ENCODE results near the gene ELANE.
A peak's percentile ranks its signal among the peaks of the same experiment; 100 is the strongest.
"Not testable (repeated sequence)": the region's sequence is repeated elsewhere in the genome, so short reads cannot be mapped to it uniquely, and the experiment has no call there.

ELANE gene

DNA sequence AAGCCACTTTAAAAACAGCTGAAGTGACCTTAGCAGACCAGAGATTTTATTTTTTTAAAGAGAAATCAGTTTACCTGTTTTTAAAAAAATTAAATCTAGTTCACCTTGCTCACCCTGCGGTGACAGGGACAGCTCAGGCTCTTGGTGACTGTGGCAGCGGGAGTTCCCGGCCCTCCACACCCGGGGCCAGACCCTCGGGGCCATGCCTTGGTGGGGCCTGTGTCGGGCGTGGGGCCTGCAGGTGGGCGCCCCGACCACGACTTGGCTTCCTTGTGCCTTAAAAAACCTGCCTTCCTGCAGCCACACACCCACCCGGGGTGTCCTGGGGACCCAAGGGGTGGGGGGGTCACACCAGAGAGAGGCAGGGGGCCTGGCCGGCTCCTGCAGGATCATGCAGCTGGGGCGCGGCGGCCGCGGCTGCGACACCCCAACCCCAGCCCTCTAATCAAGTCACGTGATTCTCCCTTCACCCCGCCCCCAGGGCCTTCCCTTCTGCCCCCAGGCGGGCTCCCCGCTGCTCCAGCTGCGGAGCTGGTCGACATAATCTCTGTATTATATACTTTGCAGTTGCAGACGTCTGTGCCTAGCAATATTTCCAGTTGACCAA is 41.1 kb upstream of the ELANE start:
- H3K4me3 Mint-ChIP-seq = no peak overlapping the region
- no peaks in the 10 kb centered on the region for H3K27me3 Mint-ChIP-seq
- H3K9me3 Mint-ChIP-seq = peaks cover 4% of the 10 kb centered on the region in 2 donors
- H3K36me3 Mint-ChIP-seq = peaks cover 53 to 61% of the 10 kb centered on the region in 2 donors
- no peak overlapping the region for H3K27ac Mint-ChIP-seq
- peaks cover 12 to 13% of the 10 kb centered on the region in 2 donors for H3K4me1 Mint-ChIP-seq
- no peak for ATAC-seq (replicated peaks)
- no peak for DNase-seq

DNA sequence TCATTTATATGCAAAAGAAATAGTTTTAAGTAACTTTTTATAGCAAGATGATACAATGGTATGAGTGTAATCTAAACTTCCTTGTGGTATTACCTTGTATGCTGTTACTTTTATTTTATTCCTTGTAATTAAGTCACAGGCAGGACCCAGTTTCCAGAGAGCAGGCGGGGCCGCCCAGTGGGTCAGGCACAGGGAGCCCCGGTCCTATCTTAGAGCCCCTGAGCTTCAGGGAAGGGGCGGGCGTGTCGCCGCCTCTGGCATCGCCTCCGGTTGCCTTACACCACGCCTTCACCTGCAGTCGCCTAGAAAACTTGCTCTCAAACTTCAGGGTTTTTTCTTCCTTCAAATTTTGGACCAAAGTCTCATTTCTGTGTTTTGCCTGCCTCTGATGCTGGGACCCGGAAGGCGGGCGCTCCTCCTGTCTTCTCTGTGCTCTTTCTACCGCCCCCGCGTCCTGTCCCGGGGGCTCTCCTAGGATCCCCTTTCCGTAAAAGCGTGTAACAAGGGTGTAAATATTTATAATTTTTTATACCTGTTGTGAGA is 40.5 kb upstream of the ELANE start:
- DNase-seq (no peak), ATAC-seq (replicated peaks) (no peak)
- H3K4me3 Mint-ChIP-seq = no peak overlapping the region
- H3K27me3 Mint-ChIP-seq = no peaks in the 10 kb centered on the region
- peak overlapping the region; percentile 37 for H3K27ac Mint-ChIP-seq
- peaks cover 12 to 15% of the 10 kb centered on the region in 2 donors for H3K4me1 Mint-ChIP-seq
- peaks cover 7 to 10% of the 10 kb centered on the region in 2 donors for H3K9me3 Mint-ChIP-seq
- peaks cover 57 to 66% of the 10 kb centered on the region in 2 donors for H3K36me3 Mint-ChIP-seq

DNA sequence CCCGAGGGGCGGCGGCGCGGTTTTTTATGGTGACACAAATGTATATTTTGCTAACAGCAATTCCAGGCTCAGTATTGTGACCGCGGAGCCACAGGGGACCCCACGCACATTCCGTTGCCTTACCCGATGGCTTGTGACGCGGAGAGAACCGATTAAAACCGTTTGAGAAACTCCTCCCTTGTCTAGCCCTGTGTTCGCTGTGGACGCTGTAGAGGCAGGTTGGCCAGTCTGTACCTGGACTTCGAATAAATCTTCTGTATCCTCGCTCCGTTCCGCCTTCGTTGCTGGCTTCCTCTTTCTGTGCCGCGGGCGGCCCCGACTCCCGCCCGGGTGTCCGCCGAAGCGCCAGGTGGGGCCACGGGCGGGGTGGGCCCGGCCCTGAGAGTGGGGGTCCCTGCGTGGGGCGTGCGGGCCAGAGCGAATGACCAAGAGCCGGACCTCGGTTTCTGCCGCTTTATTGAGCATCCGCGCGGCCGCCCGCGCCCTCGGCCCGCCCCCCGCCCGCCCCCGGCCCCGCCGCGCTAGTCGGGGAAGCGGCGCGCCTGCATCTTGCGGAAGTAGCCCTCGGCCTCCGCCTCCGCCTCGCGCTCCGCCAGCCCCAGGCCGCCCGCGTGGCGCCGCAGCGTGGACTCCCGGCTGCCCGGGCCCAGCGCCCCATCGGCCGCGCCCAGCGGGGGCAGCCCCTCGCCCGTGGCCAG is 39.9 kb upstream of the ELANE start:
- DNase-seq (no peak), ATAC-seq (replicated peaks) (no peak)
- Mint-ChIP-seq H3K4me1 (peaks cover 9 to 15% of the 10 kb centered on the region in 2 donors), H3K27ac (no peak overlapping the region), H3K36me3 (peaks cover 54 to 66% of the 10 kb centered on the region in 2 donors), H3K9me3 (peaks cover 10 to 14% of the 10 kb centered on the region in 2 donors), H3K4me3 (no peak overlapping the region), H3K27me3 (no peaks in the 10 kb centered on the region)

DNA sequence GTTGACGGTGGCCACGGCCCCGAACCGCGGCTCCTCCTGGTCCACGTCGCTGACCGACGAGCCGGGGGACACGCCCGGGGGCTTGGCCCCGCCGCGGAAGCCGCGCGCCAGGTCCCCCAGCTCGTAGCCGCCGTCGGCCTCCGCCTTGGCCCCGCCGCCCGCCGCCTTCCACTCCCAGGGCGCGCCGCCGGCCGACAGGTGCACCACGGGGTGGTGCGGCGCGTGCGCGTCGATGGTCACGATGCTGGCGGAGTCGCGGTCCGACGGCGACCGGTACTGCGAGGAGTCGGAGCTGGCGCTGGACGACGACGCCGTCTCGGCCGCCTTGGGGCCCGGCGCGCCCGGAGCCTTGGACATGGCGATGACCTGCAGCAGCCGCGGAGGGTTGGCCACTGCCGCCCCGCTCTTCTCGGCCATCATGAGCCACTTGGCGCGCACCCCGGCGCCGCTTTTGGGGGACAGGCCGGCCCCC is 39.3 kb upstream of the ELANE start:
- Mint-ChIP-seq H3K4me1 (peaks cover 3 to 11% of the 10 kb centered on the region in 2 donors), H3K36me3 (peaks cover 48 to 60% of the 10 kb centered on the region in 2 donors), H3K9me3 (peaks cover 10 to 14% of the 10 kb centered on the region in 2 donors), H3K4me3 (no peak overlapping the region), H3K27ac (no peak overlapping the region), H3K27me3 (no peaks in the 10 kb centered on the region)
- DNase-seq = no peak
- no peak for ATAC-seq (replicated peaks)

DNA sequence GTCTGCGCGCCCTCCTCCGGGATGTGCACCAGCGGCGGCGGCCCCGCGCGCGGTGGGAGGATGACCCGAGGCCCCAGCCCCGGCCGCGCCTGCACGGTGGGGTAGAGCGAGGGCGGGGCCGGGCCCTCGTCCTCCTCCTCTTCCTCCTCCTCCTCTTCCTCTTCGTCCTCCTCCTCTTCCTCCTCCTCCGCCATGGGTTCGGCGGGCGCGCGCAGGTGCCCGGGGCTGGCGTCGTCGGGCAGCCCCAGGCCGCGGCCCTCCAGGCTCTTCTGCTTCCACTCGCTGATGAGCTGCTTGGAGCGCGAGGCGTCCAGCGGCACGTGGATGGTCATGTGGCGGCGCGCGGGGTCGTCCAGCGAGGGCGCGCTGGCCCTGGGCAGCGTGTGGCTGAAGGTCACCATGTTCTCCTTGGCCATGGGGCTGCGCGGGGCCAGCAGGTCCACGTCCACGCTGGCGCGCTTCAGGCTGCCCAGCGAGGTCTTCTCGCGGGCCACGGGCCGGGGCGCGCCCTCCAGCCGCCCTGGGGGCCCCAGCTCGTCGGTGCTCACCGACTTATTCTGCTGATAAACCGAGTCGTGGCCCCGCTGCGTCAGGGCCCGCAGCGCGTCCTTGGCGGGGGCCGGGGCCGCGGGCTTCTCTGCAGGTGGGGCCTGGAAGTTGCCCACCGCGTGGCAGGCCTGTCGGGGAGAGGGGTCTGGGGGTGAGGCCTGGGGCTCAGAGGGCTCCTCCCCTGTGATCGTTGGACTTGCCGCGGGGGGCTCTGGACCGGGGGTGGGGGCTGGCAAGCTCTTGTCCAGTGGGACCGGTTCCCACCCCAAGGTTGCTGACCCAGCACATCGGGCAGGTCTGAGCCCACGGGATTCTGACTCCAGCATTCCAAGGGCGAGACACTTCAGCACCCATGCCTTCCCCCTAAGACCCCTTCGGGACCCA is 38.6 kb upstream of the ELANE start:
- ATAC-seq (replicated peaks) (peak; percentile 4 to 17), DNase-seq (no peak)
- Mint-ChIP-seq H3K4me1 (peaks cover 0 to 9% of the 10 kb centered on the region in 2 donors), H3K9me3 (peaks cover 10 to 14% of the 10 kb centered on the region in 2 donors), H3K27ac (peak overlapping the region; percentile 87), H3K4me3 (no peak overlapping the region), H3K36me3 (peaks cover 45 to 57% of the 10 kb centered on the region in 2 donors), H3K27me3 (no peaks in the 10 kb centered on the region)

DNA sequence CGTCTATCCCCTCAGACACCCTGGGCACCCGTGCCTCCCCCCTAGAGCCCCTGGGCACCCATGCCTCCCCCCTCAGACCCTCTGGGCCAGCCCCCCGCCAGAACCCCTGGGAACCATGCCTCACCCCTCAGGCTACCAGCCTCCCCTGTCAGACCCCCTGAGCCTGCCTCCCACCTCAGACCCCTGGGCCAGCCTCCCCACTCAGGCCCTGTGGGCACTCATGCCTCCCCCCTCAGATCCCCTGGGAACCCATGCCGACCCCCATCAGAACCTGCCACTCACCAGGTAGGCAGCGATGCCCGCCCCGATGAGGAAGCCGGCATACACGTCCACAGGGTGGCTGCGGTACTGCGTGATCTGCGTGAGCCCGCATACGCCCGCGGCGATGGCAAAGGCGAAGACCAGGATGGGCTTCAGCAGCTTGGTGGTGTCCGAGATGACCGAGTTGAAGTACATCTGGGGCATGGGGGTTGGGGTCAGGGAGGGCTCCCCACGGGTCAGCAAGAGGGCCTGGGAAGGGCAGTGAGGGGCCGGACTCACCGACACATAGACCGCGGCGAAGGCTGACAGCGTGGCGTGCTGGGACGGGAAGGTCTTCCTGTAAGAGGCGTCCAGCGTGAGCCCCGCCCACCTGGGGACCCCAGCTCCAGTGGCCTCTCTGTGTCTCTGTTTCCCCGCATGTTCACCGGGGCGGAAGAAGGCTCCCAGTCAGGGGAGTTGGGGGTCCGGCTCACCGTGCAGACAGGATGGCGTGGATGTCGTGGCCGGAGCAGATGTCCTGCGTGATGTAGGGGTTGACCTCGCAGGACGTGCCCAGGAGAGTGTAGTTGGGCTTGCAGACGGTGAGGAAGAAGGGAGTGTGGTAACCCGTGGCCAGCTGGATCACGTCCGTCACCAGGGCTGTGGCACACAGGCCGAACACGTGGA is 37.7 kb upstream of the ELANE start:
- Mint-ChIP-seq H3K27ac (peak overlapping the region; percentile 87), H3K4me1 (peaks cover 0 to 9% of the 10 kb centered on the region in 2 donors)
- DNase-seq = no peak

DNA sequence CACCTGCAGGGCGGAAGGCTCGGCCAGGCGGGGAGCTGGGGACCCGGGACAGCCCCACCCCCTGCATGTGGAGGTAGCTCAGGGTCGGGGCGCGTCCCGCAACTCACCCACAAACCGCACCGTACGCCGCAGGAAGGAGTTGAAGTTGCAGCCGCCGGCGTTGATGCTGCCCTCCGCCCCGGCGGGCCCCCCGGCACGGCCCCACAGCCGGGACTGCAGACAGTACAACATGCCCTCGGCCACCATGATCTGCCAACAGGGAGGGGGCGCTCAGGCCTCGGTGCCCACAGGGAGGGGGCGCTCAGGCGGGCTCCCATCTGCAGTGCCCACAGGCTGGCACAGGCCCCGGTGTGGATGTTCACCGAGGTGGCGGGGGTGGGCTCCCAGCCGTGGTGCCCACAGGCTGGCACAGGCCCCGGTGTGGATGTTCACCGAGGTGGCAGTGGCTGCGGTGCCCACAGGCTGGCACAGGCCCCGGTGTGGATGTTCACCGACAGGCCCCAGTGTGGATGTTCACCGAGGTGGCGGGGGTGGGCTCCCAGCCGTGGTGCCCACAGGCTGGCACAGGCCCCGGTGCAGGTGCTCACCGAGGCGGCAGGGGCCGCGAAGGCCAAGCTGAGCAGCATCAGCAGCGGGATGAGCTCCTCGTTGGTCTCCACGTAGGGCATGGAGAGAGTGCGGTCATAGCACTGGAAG is 36.9 kb upstream of the ELANE start:
- H3K9me3 Mint-ChIP-seq = peaks cover 10 to 14% of the 10 kb centered on the region in 2 donors
- peak overlapping the region; percentile 87 for H3K27ac Mint-ChIP-seq
- H3K4me3 Mint-ChIP-seq = peak overlapping the region in 1 of 2 donors; percentile 52
- DNase-seq = no peak
- peak; percentile 14 to 18 for ATAC-seq (replicated peaks)
- H3K27me3 Mint-ChIP-seq = no peaks in the 10 kb centered on the region
- peaks cover 37 to 45% of the 10 kb centered on the region in 2 donors for H3K36me3 Mint-ChIP-seq
- peaks cover 0 to 9% of the 10 kb centered on the region in 2 donors for H3K4me1 Mint-ChIP-seq

More for the DNA sequence above, 37.7 kb upstream of the ELANE start:
- peak; percentile 13 to 22 for ATAC-seq (replicated peaks)
- peak overlapping the region; percentile 34 to 52 for H3K4me3 Mint-ChIP-seq
- H3K36me3 Mint-ChIP-seq = peaks cover 44 to 52% of the 10 kb centered on the region in 2 donors
- no peaks in the 10 kb centered on the region for H3K27me3 Mint-ChIP-seq
- peaks cover 10 to 14% of the 10 kb centered on the region in 2 donors for H3K9me3 Mint-ChIP-seq

DNA sequence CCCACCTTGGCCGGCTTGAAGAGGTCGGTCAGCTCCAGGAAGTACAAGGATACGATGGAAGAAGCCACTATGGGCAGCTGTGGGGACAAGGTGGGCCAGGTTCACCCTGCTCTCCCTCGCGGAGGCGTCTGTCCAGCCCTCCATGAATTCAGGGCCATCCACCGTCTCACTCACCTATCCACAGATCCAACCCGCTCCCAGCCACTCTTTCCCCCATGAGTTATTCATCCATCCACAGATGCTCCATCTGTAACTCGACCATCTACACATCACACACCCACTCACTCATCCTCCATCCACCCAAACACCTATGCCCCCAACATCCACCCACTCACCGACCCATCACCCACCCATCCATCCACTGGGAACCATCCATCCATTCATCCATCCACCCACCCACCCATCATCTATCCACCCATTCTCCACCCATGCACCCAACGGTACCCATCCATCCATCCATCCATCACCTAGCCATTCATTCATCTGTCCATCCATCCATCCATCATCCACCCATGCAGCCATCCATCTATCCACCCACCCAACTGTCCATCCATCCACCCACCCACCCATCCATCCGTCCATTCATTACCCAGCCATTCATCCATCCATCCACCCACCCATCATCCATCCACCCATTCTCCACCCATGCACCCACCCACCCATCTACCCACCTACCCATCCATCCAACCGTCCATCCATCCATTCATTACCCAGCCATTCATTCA is 36.2 kb upstream of the ELANE start:
- Mint-ChIP-seq H3K4me3 (peak overlapping the region in 1 of 2 donors; percentile 47), H3K9me3 (peaks cover 10 to 14% of the 10 kb centered on the region in 2 donors), H3K4me1 (peaks cover 0 to 9% of the 10 kb centered on the region in 2 donors), H3K27ac (peak overlapping the region; percentile 6), H3K27me3 (no peaks in the 10 kb centered on the region), H3K36me3 (peaks cover 32 to 40% of the 10 kb centered on the region in 2 donors)
- peak in 1 of 2 donors; percentile 3 for ATAC-seq (replicated peaks)
- no peak for DNase-seq

DNA sequence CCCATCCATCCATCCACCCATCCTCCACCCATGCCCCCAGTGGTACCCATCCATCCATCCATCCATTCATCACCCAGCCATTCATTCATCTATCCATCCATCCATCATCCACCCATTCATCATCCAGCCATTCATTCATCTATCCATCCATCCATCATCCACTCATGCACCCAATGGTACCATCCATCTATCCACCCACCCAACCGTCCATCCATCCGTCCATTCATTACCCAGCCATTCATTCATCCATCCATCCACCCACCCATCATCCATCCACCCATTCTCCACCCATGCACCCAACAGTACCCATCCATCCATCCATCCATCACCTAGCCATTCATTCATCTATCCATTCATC is 35.6 kb upstream of the ELANE start:
- no peak overlapping the region for H3K4me3 Mint-ChIP-seq
- DNase-seq = no peak
- H3K4me1 Mint-ChIP-seq = peaks cover 0 to 10% of the 10 kb centered on the region in 2 donors
- peaks cover 10 to 14% of the 10 kb centered on the region in 2 donors for H3K9me3 Mint-ChIP-seq
- ATAC-seq (replicated peaks) = no peak
- H3K27ac Mint-ChIP-seq = no peak overlapping the region
- H3K27me3 Mint-ChIP-seq = no peaks in the 10 kb centered on the region
- peaks cover 31 to 40% of the 10 kb centered on the region in 2 donors for H3K36me3 Mint-ChIP-seq

DNA sequence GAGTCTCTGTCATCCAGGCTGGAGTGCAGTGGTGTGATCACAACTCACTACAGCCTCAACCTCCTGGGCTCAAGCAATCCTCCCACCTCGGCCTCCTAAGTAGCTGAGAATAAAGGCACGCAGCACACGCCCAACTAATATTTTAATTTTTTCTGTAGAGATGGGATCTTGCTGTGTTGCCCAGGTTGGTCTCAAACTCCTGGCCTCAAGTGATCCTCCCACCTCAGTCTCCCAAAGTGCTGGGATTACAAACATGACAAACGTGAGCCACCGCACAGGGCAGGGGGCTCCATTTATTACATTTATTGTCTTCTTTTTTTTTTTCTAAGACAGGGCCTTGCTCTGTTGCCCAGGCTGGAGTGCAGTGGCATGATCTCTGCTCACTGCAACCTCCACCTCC is 31.9 kb upstream of the ELANE start:
- H3K4me3 Mint-ChIP-seq, H3K27ac Mint-ChIP-seq: not testable (repeated sequence)

DNA sequence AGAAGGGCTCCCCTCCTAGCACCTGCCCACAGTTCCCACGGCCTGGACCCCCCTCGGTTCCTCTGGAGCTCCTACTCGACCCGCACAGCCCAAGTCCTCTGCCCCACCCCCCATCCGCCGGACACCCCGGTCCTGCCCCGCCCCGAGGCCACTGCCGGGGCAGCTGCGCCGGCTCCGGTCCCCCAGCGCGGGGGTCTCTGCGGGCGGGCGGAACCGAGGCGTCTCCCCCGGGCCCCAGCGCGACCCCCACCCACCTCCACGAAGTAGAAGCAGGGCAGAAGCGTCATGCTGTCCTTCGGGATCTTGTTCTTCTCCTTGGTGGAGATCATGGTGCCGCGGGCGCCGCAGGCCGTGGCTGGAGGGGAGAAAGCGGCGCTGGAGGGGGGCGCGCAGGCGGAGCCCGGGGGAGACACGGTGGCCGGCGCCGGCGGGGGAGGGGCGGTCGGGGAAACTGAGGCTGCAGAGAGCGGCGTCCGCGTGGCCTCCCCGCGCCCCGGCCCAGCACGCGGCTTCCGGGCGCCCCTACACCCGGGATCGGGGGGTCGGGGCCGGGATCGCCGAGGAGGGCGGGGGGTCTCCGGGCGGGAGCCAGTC is 30.8 kb upstream of the ELANE start:
- peaks cover 0 to 4% of the 10 kb centered on the region in 2 donors for H3K4me1 Mint-ChIP-seq
- ATAC-seq (replicated peaks) = no peak
- peak overlapping the region; percentile 36 to 53 for H3K4me3 Mint-ChIP-seq
- H3K36me3 Mint-ChIP-seq = peaks cover 8 to 9% of the 10 kb centered on the region in 2 donors
- peaks cover 17 to 25% of the 10 kb centered on the region in 2 donors for H3K27me3 Mint-ChIP-seq
- H3K9me3 Mint-ChIP-seq = peaks cover 5 to 7% of the 10 kb centered on the region in 2 donors
- DNase-seq = no peak
- no peak overlapping the region for H3K27ac Mint-ChIP-seq

More for the DNA sequence above, 31.9 kb upstream of the ELANE start:
- Mint-ChIP-seq H3K9me3 (peaks cover 8 to 14% of the 10 kb centered on the region in 2 donors), H3K36me3 (peaks cover 16 to 17% of the 10 kb centered on the region in 2 donors), H3K27me3 (peaks cover 17 to 25% of the 10 kb centered on the region in 2 donors)
- not testable (repeated sequence) for ATAC-seq (replicated peaks); H3K4me1 Mint-ChIP-seq; DNase-seq

All from stimulated activated naive B cell treated with anti-CD40 and anti-IgM and Interleukin-4, amounts not matched to agents 10 μg/mL and 1 μg/mL and 100 μg/mL, for 72 hours (primary cell).